HTR-8/SVneo (cell line): ENCODE measurements around the gene ABHD17B.
"Not testable (repeated sequence)": the region's sequence is repeated elsewhere in the genome, so short reads cannot be mapped to it uniquely, and the experiment has no call there.

Experiments
- DNase-seq: peaks from one replicate; pipeline ENCODE4 v3.0.0; 2011; ENCODE audit warnings: low spot score, mixed read lengths; ENCODE audit not compliant: insufficient read length
- FAIRE-seq: peaks from 2 replicates; lab custom pipeline; 2011; peaks lifted over from hg19 to GRCh38; lab: Jason Lieb, UNC

The ABHD17B gene

GRCh38 chr9:71911061-71911907 is at the start of gene ABHD17B, which contains the start of gene C9orf85:
Gene ABHD17B (minus strand): TSS chr9:71911193. CDS start chr9:71875080, 36,113 bp downstream.
Gene C9orf85 (plus strand): TSS chr9:71911639. CDS start chr9:71911735, 96 bp downstream.
- peak; percentile 94 for DNase-seq
- FAIRE-seq, result peak; percentile 89

- DNase-seq (no peak), FAIRE-seq (no peak)
These were observed 44.4 kb upstream of the ABHD17B start for GRCh38 chr9:71955300-71955915.

GRCh38 chr9:71954652-71955051 is 43.7 kb upstream of the ABHD17B start:
- FAIRE-seq, DNase-seq: not testable (repeated sequence)

GRCh38 chr9:71944754-71945375 is 33.9 kb upstream of the ABHD17B start:
- no peak for FAIRE-seq
- no peak for DNase-seq

- DNase-seq (no peak), FAIRE-seq (no peak)
These were observed 31.1 kb upstream of the ABHD17B start for GRCh38 chr9:71941998-71942567.

GRCh38 chr9:71941060-71941568 is 30.1 kb upstream of the ABHD17B start:
- no peak for DNase-seq
- no peak for FAIRE-seq

GRCh38 chr9:71937898-71938297 is 26.9 kb upstream of the ABHD17B start:
- DNase-seq (no peak), FAIRE-seq (no peak)

GRCh38 chr9:71937070-71937625 is 26.2 kb upstream of the ABHD17B start:
- FAIRE-seq, result no peak
- DNase-seq, result no peak

- no peak for FAIRE-seq
These were observed 25.1 kb upstream of the ABHD17B start for GRCh38 chr9:71936066-71936465.

GRCh38 chr9:71931166-71931565 is 20.2 kb upstream of the ABHD17B start:
- DNase-seq (no peak), FAIRE-seq (no peak)

More at GRCh38 chr9:71936066-71936465, 25.1 kb upstream of the ABHD17B start:
- DNase-seq, result no peak

GRCh38 chr9:71929791-71930440 is 18.9 kb upstream of the ABHD17B start:
- DNase-seq (no peak), FAIRE-seq (no peak)

GRCh38 chr9:71929223-71929622 is 18.2 kb upstream of the ABHD17B start:
- DNase-seq, result no peak
- no peak for FAIRE-seq

GRCh38 chr9:71928806-71929205 is 17.8 kb upstream of the ABHD17B start:
- no peak for DNase-seq
- no peak for FAIRE-seq

GRCh38 chr9:71928376-71928775 is 17.4 kb upstream of the ABHD17B start:
- DNase-seq, result no peak
- FAIRE-seq, result no peak

GRCh38 chr9:71925834-71926233 is 14.8 kb upstream of the ABHD17B start:
- FAIRE-seq (no peak), DNase-seq (no peak)

GRCh38 chr9:71924576-71924975 is 13.6 kb upstream of the ABHD17B start:
- FAIRE-seq, result no peak
- no peak for DNase-seq

- DNase-seq (no peak), FAIRE-seq (no peak)
These were observed 10.3 kb upstream of the ABHD17B start for GRCh38 chr9:71921190-71921814.

GRCh38 chr9:71920456-71921189 is 9.6 kb upstream of the ABHD17B start:
- FAIRE-seq (no peak), DNase-seq (no peak)
